B cell (primary cell): Measurements from ENCODE around the gene DPP4. TPM values are rescaled to one million over a fixed set of nuclear protein-coding genes. Genes with fewer than 3 reads are reported as not detected.

Experiments used
- ATAC-seq: fragments of 200-7000 bp; cut with Tn5 transposase; one replicate; pipeline ENCODE4 v1.10.0; 2021; ENCODE audit warnings: low read depth, mild to moderate bottlenecking, moderate number of reproducible peaks, moderate library complexity
- CTCF ChIA-PET: fragments of 350-600 bp; sonication (Branson Sonifier 250); formaldehyde crosslinking; loops from one replicate; lab custom pipeline; 2021; ENCODE audit warnings: antibody characterized with exemption, inconsistent platforms; lab: Charles Lee
- POLR2A ChIA-PET: fragments of 350-600 bp; sonication (Branson Sonifier 250); formaldehyde crosslinking; loops from one replicate; lab custom pipeline; 2021; ENCODE audit warnings: antibody characterized with exemption; lab: Charles Lee
- DNase-seq: peaks from one replicate; pipeline ENCODE4 v3.0.0; 2013
- H2AFZ ChIP-seq: 2 replicates; pipeline ENCODE4 v1.6.1; 2012; ENCODE audit warnings: mild to moderate bottlenecking, low read depth, low read length; ENCODE audit not compliant: insufficient read depth, poor library complexity, severe bottlenecking
- H3K27ac ChIP-seq, 2 donors: 1 replicate in 1 of 2; 2 replicates in 1 of 2; pipeline ENCODE4 v1.5.1; 2012 to 2013; ENCODE audit warnings: low read length in 2 of 2, mild to moderate bottlenecking in 2 of 2, moderate library complexity in 1 of 2
- H3K27me3 ChIP-seq, 4 experiments: fragments of 200-600 bp in 1 of 4; sonication (generic) in 1 of 4; replicated peaks in 1 of 4; 1 replicate in 2 of 4; 2 replicates in 2 of 4; pipeline versions ENCODE4 v1.6.1 to v1.7.0; 2013 to 2016; ENCODE audit warnings: low read length in 3 of 4, mild to moderate bottlenecking in 2 of 4, mixed read lengths in 1 of 4, moderate library complexity in 1 of 4; ENCODE audit not compliant: insufficient read depth in 4 of 4, control insufficient read depth in 3 of 4; ENCODE audit errors: control extremely low read depth in 1 of 4
- H3K36me3 ChIP-seq, 2 experiments: replicated peaks in 1 of 2; 1 replicate in 1 of 2; 2 replicates in 1 of 2; pipeline versions ENCODE4 v1.6.1 to v1.7.1; 2013; ENCODE audit warnings: low read length in 1 of 2; ENCODE audit not compliant: insufficient read depth in 2 of 2, control insufficient read depth in 1 of 2; ENCODE audit errors: control extremely low read depth in 1 of 2, extremely low read depth in 1 of 2
- H3K4me1 ChIP-seq, 2 donors: fragments of 200-600 bp in 1 of 2; sonication (generic) in 1 of 2; 1 replicate in 1 of 2; 2 replicates in 1 of 2; pipeline versions ENCODE4 v1.5.1 to v1.6.1; 2013 to 2017; ENCODE audit warnings: low read length in 2 of 2; ENCODE audit not compliant: control insufficient read depth in 2 of 2, insufficient read depth in 2 of 2
- H3K4me2 ChIP-seq: replicated peaks from 2 replicates; pipeline ENCODE3; 2012; ENCODE audit warnings: mild to moderate bottlenecking, low read depth, low read length; ENCODE audit not compliant: poor library complexity, severe bottlenecking
- H3K4me3 ChIP-seq, 5 experiments: fragments of 200-600 bp in 1 of 5; sonication (generic) in 1 of 5; 1 replicate in 3 of 5; 2 replicates in 2 of 5; pipeline versions ENCODE4 v1.5.1 to v1.7.0; 2011 to 2016; ENCODE audit warnings: low read length in 4 of 5, mild to moderate bottlenecking in 4 of 5, low read depth in 2 of 5, control low read depth in 1 of 5, moderate library complexity in 1 of 5; ENCODE audit not compliant: insufficient read depth in 1 of 5; ENCODE audit errors: control extremely low read depth in 1 of 5, extremely low read depth in 1 of 5
- H3K79me2 ChIP-seq: fragments of 200-600 bp; sonication (generic); one replicate; pipeline ENCODE4 v1.6.0; 2016; ENCODE audit warnings: low read length; ENCODE audit not compliant: control insufficient read depth, insufficient read depth
- H3K9ac ChIP-seq: fragments of 200-600 bp; sonication (generic); 2 replicates; pipeline ENCODE4 v1.6.1; 2017; ENCODE audit warnings: mild to moderate bottlenecking, low read length, moderate library complexity
- H3K9me3 ChIP-seq, 3 donors: one replicate each; pipeline versions ENCODE4 v1.6.1 to v1.7.1; 2013; ENCODE audit warnings: low read length in 2 of 3; ENCODE audit not compliant: control insufficient read depth in 2 of 3, insufficient read depth in 1 of 3; ENCODE audit errors: control extremely low read depth in 1 of 3
- H4K20me1 ChIP-seq: 2 replicates; pipeline ENCODE4 v1.6.0; 2012; ENCODE audit warnings: mild to moderate bottlenecking, low read length; ENCODE audit not compliant: insufficient read depth, control insufficient read depth, poor library complexity, severe bottlenecking
- H3K27ac Mint-ChIP-seq: one replicate; pipeline ENCODE4 v1.8.0; 2021; ENCODE audit warnings: mixed read lengths
- H3K27me3 Mint-ChIP-seq: one replicate; pipeline ENCODE4 v1.8.0; 2021; ENCODE audit warnings: mixed read lengths
- H3K4me1 Mint-ChIP-seq: one replicate; pipeline ENCODE4 v1.8.0; 2021; ENCODE audit warnings: mixed read lengths
- H3K4me3 Mint-ChIP-seq: one replicate; pipeline ENCODE4 v1.8.0; 2021; ENCODE audit warnings: mixed read lengths
- H3K9me3 Mint-ChIP-seq: one replicate; pipeline ENCODE4 v1.8.0; 2022; ENCODE audit warnings: mixed read lengths; ENCODE audit not compliant: insufficient read depth
- CTCF ChIP-seq: fragments of 200-600 bp; IDR thresholded peaks from one replicate; pipeline ENCODE4 v1.8.0; 2022; ENCODE audit warnings: antibody characterized with exemption, mild to moderate bottlenecking
- EZH2 ChIP-seq: IDR thresholded peaks from 2 replicates; pipeline ENCODE4 v1.6.1; 2012; ENCODE audit warnings: borderline replicate concordance, low read depth, mild to moderate bottlenecking, moderate library complexity, low read length; ENCODE audit not compliant: insufficient read depth, poor library complexity, severe bottlenecking
- WGBS: methylation state at CpG from one replicate; pipeline ENCODE4 v1.1.5; 2013; ENCODE audit warnings: missing lambda C conversion rate; ENCODE audit not compliant: insufficient coverage; 5-methylcytosine and 5-hydroxymethylcytosine counted together
- intact Hi-C: fragments of 100-400 bp; cut with micrococcal nuclease; formaldehyde crosslinking; loops from one replicate; pipeline ENCODE4 v1.10.0; 2022
- polyA plus RNA-seq: library from polyadenylated mRNA; depleted of rRNA; stranded (reverse); fragments of >200 nt; gene quantifications from 2 replicates; pipeline ENCODE4 v1.2.3, GENCODE V29; 2012
- total RNA-seq, 2 donors: library from RNA; stranded (reverse); fragments of 120-200 nt in 1 of 2; gene quantifications; 1 replicate in 1 of 2; 2 replicates in 1 of 2; pipeline versions ENCODE4 v1.2.3 to v1.2.4, GENCODE V29; 2013 to 2022

The DPP4 gene
- total and polyA plus RNA-seq, 2 donors (not counting 1 experiment from before 2014, with no cell fraction given), result 0.18 to 1.2 TPM

DNA sequence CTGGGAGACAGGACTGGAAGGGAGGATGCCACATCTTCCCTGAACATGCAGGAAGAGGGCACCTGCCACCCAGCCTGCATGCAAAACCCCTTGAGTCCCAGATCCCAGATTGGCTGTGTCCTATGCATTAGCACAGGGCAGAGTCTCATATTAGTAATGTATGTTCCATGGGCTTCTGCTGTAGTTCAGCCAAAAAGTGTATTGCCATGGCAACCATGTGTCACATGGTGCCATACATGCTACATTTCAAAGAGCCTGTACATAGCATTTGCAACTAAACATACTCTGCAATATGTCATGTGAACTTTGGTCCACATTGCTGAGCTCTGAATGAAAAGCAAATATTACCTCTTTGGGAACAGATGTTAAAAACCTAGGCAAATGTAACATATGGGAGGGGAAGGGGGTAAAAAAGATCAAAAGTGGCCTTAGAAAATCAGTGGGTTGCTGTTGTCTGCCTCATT is 78.4 kb downstream of the DPP4 start:
- Mint-ChIP-seq H3K4me3 (no peak overlapping the region), H3K9me3 (no peaks in the 10 kb centered on the region), H3K4me1 (peaks cover 9% of the 10 kb centered on the region), H3K27ac (no peak overlapping the region), H3K27me3 (peaks cover 21% of the 10 kb centered on the region)
- DNase-seq (no peak), ATAC-seq (no peak)
- Histone ChIP-seq H3K4me3 (no peak overlapping the region), H3K27me3 (no peaks in the 10 kb centered on the region), H4K20me1 (no peaks in the 10 kb centered on the region), H3K27ac (no peak overlapping the region), H3K79me2 (no peaks in the 10 kb centered on the region), H3K9ac (no peak overlapping the region), H3K9me3 (no peaks in the 10 kb centered on the region), H3K36me3 (no peaks in the 10 kb centered on the region), H2AFZ (no peak overlapping the region), H3K4me1 (peaks cover 6% of the 10 kb centered on the region in 2 donors), H3K4me2 (no peak overlapping the region)
- TF ChIP-seq CTCF (no peak), EZH2 (no peak)
- POLR2A ChIA-PET, result no interaction called here
- intact Hi-C loops, result no loop called here
- CTCF ChIA-PET, result interaction anchor here (1.3 kb wide), 1 partner anchor 9 kb away, joined by 3 read pairs; no protein-coding TSS in a partner anchor

DNA sequence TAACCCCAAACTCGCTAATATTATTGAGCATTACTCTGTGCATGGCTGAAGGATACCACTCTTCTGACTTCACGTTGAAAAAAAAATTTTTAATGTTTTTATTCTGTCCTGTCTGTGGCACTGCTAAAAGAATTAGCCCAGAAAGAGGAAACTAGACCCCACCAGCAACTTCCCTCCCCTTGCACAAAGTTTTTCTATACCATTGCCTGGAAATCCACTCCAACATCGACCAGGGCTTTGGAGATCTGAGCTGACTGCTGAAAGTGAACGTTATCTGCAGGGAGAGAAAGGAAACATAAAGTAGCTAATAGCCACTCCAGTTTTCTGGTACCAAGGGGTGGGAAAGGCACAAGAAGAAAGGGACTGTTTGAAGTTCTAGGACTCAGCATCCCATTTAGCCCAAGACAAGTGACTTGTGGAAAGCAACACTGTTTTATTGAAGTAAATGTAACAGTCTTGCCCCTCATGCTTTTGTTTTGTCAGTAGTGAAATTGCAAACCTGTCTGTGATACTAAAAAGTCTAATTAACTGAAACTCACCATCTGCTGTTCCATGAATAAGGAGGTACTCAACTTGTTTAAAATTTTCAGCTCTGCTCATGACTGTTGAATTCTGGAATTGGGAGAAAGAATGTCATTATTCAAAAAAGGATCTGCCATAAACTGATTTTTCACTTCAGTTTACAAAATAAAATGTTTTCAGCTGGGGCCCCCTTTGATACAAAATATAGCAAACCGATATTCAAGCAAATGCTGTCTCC is 79.1 kb downstream of the DPP4 start:
- no peak overlapping the region for H3K27ac ChIP-seq
- Mint-ChIP-seq H3K4me1 (peaks cover 9% of the 10 kb centered on the region), H3K9me3 (no peaks in the 10 kb centered on the region), H3K27me3 (peaks cover 21% of the 10 kb centered on the region), H3K27ac (no peak overlapping the region), H3K4me3 (no peak overlapping the region)
- POLR2A ChIA-PET, result no interaction called here
- no peaks in the 10 kb centered on the region for H4K20me1 ChIP-seq
- WGBS, result 92% methylated on average over 1 of the region's 5 CpGs
- peaks cover 6% of the 10 kb centered on the region in 2 donors for H3K4me1 ChIP-seq
- H2AFZ ChIP-seq, result no peak overlapping the region
- H3K27me3 ChIP-seq, result no peaks in the 10 kb centered on the region
- no peak for DNase-seq
- no peak for ATAC-seq
- H3K9me3 ChIP-seq, result no peaks in the 10 kb centered on the region
- H3K9ac ChIP-seq, result no peak overlapping the region
- no peaks in the 10 kb centered on the region for H3K36me3 ChIP-seq
- TF ChIP-seq CTCF (no peak), EZH2 (no peak)
- H3K4me3 ChIP-seq, result no peak overlapping the region
- intact Hi-C loops, result no loop called here
- no peaks in the 10 kb centered on the region for H3K79me2 ChIP-seq
- H3K4me2 ChIP-seq, result no peak overlapping the region
- CTCF ChIA-PET, result interaction anchor here (1.3 kb wide), 1 partner anchor 8 kb away, joined by 3 read pairs; no protein-coding TSS in a partner anchor
